Uterus (tissue), 2 donors: ENCODE data around the gene NWD2.

Experiments
- POLR2A ChIP-seq, 2 donors: fragments of 450-650 bp; IDR thresholded peaks; one replicate each; pipeline ENCODE4 v1.6.1; 2016; ENCODE audit warnings: antibody characterized with exemption in 2 of 2, mild to moderate bottlenecking in 1 of 2, moderate library complexity in 1 of 2
- TF ChIP-seq, protein P1 (sequence below), 4 experiments: fragments of 200-600 bp in 2 of 4; fragments of 450-650 bp in 2 of 4; sonication (generic) in 2 of 4; IDR thresholded peaks; one replicate each; pipeline ENCODE4 v1.5.1; 2016 to 2019; ENCODE audit warnings: antibody characterized with exemption in 4 of 4, mild to moderate bottlenecking in 2 of 4, moderate library complexity in 1 of 4

DNA sequence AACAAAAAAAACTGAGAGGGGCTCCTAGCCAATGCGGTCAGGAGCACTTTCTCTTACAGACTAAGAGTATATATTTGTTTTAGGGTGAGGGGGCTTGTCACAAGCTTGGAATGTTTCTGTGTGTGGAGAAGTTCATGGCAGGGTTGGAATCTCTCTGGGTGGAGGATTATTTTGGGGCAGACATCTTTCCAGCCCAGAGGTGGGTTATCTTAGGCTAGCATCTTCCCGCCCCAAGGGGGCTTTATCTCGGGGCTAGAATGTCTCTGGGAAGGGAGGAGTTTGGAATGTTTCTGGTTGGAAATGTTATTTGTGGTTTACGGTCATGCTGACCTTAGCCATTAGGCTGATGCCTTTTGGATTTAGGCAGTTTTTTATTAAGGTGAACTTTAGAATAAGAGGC lies 236.0 kb downstream of the NWD2 start:
- TF ChIP-seq, protein P1, sequence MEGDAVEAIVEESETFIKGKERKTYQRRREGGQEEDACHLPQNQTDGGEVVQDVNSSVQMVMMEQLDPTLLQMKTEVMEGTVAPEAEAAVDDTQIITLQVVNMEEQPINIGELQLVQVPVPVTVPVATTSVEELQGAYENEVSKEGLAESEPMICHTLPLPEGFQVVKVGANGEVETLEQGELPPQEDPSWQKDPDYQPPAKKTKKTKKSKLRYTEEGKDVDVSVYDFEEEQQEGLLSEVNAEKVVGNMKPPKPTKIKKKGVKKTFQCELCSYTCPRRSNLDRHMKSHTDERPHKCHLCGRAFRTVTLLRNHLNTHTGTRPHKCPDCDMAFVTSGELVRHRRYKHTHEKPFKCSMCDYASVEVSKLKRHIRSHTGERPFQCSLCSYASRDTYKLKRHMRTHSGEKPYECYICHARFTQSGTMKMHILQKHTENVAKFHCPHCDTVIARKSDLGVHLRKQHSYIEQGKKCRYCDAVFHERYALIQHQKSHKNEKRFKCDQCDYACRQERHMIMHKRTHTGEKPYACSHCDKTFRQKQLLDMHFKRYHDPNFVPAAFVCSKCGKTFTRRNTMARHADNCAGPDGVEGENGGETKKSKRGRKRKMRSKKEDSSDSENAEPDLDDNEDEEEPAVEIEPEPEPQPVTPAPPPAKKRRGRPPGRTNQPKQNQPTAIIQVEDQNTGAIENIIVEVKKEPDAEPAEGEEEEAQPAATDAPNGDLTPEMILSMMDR (IDR thresholded peaks at IDR 0.05), result no peak
- no peak for TF ChIP-seq POLR2A (IDR thresholded peaks at IDR 0.05)
